NCI-H526 treated with DMSO at 0.1 percent for 48 hours (cell line): ENCODE data around the gene RAB27B.
"Not testable (repeated sequence)": the region's sequence is repeated elsewhere in the genome, so short reads cannot be mapped to it uniquely, and the experiment has no call there.

Experiments used
- DNase-seq: peaks from one replicate; lab custom pipeline; 2025; lab: John Stamatoyannopoulos, UW

Gene RAB27B

DNA sequence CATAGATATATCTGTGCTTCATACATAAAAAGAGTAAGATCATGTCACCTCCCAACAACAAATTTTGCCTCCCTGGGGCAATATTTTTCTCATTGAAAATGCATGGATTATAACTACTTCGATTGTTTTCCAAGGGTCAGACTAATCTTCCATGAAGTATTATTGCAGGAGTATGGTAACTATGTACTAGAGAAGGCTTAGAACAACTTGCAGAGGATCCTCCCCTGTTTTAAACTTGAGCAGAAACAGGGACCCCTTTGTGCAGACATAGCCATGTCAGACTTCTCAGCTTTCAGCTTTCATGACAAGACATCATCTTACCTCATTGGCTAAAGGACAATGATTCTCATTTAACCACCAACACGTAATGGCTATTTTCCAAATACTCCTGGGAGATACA, 13.2 kb upstream of the RAB27B start:
- no peak for DNase-seq

DNA sequence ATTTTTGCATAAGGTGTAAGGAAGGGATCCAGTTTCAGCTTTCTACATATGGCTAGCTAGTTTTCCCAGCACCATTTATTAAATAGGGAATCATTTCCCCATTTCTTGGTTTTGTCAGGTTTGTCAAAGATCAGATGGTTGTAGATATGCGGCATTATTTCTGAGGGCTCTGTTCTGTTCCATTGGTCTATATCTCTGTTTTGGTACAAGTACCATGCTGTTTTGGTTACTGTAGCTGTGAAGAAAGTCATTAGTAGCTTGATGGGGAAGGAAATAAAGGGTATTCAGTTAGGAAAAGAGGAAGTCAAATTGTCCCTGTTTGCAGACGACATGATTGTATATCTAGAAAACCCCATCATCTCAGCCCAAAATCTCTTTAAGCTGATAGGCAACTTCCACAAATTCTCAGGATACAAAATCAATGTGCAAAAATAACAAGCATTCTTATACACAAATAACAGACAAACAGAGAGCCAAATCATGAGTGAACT, 7.4 kb upstream of the RAB27B start:
- DNase-seq: not testable (repeated sequence)

DNA sequence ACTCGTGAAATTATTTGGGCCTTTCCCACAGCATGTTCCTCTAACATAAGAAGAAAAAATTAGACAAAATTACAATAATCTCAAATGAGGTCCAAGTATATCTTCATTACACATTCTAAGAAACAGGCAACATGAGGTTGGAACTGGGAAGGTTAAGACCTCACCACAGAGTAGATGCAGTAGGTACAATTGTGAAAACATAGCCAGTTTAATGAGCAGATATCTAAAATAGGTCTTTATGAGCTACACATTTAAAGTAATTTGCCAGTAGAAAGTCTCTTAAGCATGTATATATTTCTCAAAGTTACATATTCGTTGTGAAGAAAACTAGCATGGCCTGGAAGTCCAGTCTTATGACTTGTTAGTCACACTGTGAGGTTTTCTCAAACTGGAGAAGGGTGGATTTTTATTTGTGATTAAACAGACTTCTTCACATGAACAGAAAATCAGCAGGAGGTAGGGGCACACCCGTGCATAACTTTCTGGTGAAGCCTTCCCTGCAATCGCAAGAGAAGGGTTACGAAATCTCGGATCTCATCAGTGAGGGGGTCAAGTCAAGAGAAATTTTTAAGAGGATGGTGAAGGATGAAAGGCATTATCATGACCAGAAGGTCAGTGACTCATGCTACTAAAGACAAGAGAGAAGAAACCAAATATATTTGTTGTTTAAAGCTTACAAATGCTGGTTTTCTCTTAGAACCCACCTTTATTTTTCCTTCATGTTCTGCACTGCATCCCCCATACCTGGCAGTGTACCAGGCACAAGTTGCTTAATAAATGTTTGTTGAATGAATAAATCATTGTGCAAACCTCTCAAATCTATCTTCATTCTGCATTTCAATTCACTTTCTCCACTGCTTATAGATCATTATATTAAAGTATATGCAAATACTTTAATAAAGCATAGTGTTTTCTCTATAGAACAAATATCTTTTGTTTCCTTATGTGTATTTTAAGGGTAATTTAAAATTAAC, 5.1 kb upstream of the RAB27B start:
- DNase-seq: no peak

DNA sequence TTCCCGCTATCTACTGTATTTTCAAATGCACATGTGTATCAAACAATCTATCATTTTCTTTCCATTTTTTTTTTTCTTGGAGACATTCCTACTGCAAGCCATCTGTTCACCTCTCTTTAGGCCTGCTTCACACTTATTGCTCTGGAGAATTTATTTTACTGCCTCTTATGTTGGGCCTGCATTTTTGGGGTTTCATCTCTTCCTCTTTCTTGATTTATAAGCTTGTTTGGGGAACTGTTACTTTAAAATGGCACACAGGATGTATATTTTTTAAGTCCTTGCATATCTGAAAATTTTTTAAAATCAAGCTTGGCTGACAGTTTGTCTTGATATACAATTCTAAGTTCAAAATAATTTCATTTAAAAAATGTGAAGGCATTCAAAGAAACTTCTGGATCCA, 3.5 kb upstream of the RAB27B start:
- DNase-seq: no peak

DNA sequence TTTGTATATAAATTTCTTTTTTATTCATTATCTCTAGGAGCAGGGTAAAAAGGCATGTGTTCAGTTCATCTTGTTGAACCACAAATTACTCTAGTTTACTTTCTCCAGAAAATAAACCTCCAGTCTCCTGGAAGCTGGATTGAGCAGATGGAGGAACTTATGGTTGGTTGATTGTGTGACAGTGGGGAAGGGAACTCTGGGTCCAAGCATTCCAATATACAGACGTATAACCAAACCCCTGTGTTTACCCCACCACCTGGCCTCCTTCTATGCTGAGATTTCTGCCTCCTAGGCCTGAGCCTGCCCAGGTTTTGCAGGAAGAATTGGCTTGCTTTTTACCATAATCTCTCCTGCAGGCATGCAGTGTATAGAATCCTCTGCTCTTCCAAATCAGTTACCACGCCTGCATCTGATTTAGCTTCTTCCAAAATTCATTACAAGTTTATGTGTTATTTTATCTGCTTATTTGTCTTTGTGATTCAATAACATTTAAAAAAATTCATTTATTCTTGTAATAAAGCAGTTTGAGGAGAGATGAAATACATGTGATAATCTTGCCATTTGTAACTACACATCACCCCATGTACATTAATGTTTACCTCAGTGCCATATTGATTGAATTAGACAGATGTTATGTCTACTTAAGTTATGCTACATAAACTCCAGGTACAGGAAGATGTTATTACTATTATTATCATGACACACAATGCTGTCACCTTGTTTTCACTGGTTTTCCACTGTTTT, 2.5 kb upstream of the RAB27B start:
- no peak for DNase-seq

DNA sequence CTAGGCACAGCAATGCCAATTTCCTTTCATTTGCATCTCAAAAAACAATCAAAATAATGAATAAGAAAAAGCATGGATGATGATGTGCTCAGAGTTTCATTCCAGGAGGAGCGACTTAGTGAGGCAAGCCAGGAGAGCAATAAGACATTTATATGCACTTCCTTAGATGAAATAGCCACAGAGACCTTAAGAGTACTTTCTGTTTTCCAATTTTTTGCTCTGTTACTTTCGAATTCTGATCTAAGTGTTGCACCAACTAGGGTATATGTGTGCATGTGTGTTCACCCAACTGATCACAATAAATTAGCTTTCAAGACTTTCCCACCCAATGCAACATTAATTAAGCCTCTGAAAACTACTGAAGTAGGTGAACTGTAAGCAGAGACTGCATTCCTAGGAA, 709 bp downstream of the RAB27B start:
- no peak for DNase-seq

DNA sequence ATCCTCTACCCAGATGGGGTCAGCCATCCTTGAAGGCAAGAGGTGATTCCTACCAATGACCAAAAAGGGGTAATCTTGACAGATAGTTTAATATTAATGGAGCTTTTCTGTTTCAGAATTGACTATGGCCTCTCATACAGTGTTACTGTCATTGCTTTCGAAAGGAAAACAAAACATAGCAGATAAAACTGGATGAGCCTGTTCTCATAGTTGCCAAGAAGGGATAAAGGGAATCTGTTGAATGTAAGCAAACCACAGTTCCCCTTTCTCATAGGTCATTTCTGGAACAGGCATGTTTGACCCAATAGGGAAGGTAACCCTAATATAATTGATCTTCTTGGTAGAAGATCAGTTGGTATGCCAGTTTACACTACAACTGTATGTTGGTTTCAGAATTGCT, 1.6 kb downstream of the RAB27B start:
- DNase-seq: no peak

DNA sequence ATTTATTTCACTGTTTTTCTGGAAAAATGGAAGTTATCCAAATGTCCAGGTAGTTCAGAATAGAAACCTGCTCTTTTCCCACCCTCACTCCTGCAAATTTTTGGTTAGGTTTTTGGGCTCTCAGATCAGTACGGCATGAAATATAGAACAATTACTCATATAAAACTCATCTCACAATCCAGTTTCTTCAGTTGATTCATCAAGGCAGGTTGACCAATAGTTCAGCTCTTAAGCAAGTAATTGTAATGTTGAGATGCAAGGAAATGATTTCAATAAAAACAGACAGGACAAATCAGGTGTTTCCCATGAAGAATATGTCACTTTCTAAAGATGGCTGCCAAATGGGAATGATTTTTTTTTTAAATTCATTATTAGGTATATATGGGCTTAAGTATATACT, 2.0 kb downstream of the RAB27B start:
- no peak for DNase-seq

DNA sequence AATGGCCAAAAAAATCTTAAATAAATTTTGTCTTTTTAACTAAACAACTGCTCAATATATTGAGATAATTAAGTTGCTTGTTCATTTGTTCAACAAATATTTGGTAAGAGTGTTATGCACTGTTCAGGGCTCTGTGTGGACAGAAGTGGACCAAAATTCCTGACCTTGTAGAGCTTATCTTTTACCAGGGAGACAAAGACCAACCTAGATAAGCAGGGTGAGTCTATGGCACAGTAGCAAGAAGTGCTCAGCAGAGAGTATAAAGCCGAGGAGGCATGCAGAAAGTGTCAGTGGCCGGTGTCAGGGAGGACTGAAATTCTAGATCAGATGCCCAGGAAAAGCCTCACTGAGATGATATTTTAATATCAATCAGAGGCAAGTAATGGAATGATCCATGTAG, 2.6 kb downstream of the RAB27B start:
- DNase-seq: no peak

DNA sequence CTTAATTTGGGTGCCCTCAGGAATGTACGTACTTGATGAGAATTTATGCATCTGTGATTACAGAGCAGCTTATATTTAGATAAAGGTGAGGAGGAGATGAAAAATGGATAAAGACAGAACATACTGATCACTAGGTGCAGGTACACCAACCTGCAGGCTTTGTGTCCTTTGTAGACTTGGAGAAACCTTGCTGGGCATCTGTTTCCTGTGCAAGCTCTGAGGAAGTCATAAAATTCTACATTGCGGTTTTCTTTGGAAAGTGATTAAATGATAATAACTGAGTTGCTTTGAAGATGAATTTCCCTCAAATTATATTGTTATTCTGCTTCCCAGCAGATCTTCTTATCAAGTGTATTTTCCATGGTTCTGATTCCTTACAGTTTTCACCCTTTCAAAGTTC, 7.7 kb downstream of the RAB27B start:
- DNase-seq: no peak

DNA sequence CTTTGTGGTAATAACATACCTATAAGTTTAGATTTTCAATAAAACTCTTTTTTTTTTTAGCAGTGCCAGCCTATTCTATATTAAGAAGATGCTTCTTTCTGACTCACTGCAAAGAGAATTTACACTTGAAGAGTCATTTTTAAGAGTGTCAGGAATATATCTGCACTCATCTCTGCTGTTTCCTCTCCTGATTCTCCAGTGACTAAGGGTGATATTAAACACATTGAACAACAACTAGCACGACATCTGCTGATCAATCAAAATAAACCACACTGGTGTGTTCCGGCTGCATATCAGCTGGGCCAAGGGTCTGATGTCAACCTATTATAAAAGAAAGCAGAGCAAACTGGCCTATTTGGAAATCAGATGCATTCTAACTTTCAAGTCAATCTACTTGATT, 15.0 kb downstream of the RAB27B start:
- DNase-seq: no peak

DNA sequence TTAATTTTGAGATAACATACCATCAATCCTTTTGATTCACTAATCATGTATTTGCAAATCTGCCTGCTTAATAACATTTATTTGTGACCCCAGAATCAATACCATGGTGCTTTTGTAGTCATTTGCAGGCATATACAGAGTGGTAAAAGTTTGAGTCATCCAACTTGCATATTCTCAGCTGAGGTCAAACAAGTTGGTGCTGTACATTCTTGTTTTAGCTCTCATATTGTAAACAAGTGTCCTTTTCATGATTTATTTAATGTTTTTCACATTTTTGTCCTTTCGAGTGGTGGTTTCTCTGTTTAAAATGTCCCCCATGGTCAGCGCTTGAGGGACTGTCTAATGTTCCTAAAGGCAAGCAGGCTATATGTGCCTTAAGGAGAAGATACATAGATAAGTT, 17.5 kb downstream of the RAB27B start:
- no peak for DNase-seq

DNA sequence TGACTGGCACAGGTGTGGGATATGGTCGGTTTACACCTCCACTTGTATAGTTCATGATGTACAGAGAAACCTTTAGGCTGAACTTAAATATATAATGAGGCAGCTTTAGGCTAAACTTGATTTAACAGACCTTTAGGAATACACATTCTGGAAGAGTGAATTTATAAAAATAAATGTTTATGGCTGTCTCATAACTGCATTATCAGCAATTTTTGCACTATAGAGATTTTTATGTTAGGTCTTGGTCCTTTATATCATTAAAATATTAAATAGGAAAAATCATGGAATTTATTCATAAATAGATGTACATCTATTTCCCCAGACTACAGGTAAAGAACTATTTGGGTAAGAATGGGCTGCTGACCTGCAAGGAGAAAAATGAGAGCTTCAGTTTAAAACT, 19.8 kb downstream of the RAB27B start:
- no peak for DNase-seq

DNA sequence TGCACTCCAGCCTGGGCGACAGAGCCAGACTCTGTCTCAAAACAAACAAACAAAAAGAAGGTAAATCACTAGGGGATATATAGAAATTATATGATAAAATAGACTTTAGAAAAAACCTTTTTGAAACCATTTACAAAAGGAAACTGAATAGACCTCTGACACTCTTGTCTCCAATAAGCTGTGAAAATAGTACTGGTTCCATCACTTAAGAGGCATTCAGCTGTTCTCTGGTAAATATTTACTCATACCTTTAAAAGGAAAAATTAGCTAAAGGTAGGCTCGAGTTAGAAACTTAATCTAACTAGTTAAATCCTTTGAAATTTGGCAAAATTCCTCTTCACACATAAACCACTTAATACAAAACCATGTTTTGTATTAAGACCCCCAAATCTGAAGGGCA, 21.4 kb downstream of the RAB27B start:
- DNase-seq: no peak

DNA sequence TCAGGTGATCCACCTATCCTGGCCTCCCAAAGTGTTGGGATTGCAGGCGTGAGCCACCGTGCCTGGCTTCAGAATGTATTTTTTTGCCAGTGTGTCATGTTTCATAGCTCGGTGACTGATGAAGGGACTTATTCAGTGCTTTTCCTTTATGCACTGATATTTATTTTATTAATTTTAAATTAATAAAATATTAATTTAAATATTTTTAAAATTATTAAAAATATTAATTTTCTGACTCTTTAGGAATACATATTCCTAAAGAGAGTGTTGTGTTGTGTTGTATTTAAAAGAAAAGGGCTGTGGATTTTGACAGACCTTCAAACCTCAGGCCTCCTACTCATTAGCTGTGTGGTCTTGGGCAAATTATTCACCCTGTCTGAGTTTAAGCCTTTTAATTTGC, 22.3 kb downstream of the RAB27B start:
- DNase-seq: no peak

DNA sequence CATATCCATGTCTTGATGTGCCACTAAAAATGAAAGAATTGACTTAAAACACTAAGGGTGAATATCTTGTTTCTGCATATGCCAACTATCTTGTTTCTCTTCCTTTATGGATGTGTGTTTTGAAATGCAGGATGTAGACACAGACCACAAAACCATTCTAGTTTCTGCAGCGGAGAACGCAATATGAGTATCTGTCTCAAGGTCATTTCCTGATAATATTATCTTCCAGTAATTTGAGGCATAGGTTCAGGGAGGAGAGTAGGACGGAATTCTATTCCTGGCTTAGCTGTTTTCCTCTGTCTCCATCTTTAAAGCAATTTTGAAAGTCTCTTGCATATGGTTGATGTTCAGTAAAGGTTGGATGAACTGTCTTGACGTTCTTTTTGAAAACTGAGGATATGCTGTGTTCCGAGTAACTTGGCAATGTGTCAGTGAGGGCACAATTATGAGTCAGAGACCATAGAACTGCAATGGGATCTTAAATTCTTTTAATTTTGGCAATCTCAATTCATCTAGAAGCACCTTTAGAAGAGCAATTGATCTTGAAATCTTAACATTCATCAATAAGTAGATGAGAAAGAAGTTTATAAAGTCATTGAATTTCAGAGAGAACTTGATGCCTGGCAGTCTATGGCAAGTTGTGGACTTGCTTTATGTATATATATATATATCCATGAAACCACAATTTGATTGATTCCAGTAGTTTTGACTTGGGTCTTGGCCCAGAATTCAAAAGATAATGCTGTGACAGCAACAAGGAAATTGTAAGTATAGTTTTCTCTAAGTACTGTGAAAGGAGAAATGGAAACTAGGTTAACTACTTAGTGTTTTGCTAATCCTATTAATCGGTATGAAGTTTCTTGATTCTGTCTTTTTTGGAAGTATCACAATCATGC, 24.8 kb downstream of the RAB27B start:
- no peak for DNase-seq

DNA sequence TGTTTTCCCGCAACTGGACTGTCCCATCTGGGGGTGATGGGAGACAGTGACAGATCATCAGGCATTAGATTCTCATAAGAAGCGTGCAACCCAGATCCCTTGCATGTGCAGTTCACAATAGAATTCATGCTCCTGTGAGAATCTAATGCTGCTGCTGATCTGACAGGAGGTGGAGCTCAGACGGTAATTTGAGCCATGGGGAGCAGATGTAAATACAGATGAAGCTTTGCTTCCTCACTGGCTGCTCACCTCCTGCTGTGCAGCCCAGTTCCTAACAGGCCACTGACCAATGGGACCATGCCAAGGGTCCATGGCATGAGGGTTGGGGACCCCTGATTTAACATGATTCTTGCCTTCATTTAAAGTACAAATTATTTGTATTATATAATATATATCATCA, 26.8 kb downstream of the RAB27B start:
- DNase-seq: not testable (repeated sequence)

DNA sequence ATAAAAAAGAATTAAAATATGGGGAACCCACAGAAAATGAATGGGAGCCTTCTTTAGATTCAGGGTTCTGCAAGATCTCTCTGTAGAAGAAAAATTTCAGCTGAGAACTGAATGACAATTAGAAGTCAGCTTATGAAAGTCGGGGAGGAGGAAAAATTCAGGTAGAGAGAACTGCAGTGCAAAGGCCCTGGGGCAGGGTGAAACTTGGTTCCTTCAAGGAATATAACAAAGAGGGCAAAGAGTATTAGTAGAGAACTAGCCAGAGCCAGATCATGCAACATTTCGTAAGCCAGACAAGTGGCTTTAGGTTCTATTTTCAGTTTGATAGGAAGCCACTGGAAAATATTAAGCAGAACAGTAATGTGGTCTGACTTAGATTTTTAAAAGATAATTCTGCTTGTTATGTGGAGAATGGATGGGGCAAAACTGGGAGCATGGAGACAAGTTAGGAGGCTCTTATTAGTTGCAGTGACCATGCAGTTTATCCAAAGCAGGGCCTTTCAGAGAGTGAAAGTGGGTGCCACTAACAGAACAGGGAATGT, 27.9 kb downstream of the RAB27B start:
- no peak for DNase-seq

DNA sequence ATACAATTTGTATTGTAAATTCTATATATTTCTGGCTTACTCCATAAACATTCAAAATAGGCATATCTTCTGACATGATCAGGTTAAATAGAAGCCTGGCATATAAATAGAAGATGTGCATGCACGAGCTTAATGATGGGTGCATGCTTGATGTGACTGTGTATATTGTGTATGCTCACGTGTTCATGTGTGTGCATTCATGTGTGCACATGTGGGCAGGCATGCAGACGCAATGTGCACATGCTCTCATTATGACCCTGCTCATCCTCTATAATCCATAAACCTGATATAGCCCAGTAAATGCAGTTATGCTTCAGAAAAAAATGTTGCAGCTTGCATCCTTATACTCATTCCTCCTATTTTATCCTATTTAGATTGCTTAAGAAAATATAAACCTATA, 29.2 kb downstream of the RAB27B start:
- DNase-seq: no peak

DNA sequence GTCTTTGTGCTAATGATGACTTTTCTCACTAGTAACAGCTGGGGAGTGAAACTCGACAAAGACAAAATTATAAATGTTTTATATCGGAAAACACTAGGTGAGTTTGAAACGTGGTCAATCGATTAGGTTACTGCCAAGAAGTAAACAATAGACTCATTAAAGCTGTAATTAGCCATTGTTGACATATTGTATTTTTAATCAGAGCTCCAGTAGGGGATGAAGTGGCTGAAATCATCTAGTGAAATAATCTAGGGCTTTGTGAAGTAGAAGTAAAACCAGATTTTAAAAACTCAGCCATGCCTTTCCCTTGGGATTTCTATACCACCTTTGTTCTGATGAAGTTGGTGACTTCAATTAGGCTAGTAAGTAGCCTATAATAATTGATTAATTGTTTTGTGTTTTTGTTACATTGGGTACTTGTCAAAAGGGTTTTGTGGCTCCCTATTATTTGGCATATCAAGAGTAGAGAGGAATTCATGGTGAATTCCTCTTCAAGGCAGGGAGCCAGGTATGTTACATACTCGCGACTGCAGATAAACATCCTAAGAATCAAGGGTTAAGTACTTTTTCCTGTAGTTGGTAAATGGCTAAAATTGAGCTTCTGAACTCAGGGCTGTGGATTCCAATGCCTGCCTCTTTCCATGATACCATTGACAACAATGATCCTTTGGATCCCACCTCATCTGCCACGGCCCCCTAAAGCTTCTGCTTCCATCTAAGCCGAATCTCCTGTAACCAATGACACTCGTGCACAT, 31.6 kb downstream of the RAB27B start:
- no peak for DNase-seq

DNA sequence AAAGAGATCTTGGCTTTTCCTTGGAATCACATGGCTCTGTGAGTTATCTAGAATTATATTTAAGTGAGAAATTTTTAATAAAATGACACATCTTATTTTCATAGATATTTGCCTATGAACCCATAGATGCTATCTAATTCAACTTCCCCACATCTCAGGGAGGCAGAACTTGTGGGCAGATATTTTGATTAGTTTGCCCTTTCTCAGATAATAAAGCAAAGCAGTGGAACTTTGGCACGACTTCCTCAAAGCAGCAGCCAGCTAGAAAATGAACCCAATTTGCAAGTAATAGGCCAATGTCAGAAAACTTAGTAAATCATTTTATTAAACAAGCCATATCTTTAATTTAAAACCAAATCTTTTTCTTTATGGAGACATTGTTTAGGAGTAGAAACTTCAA, 32.7 kb downstream of the RAB27B start:
- DNase-seq: no peak
